Ascending aorta (tissue), 2 donors: Measurements from ENCODE around the gene ATP5PO. TPM values are rescaled to one million over a fixed set of nuclear protein-coding genes. Genes with fewer than 3 reads are reported as not detected.

ENCODE experiments used
- DNase-seq, 2 donors: peaks; one replicate each; pipeline ENCODE4 v3.0.0-alpha.2; 2019; ENCODE audit warnings: low spot score in 2 of 2
- H3K27ac ChIP-seq, 2 donors: fragments of 200-600 bp; sonication (generic); one replicate each; pipeline ENCODE4 v1.5.1; 2016 to 2017; ENCODE audit warnings: mild to moderate bottlenecking in 1 of 2
- H3K27me3 ChIP-seq: fragments of 200-600 bp; sonication (generic); one replicate; pipeline ENCODE4 v1.5.1; 2017
- H3K36me3 ChIP-seq, 2 donors: fragments of 200-600 bp; sonication (generic); one replicate each; pipeline ENCODE4 v1.5.1; 2016
- H3K4me1 ChIP-seq, 2 donors: fragments of 200-600 bp; sonication (generic); one replicate each; pipeline ENCODE4 v1.5.1; 2016 to 2017; ENCODE audit warnings: mild to moderate bottlenecking in 1 of 2
- H3K4me3 ChIP-seq, 2 donors: fragments of 200-600 bp; sonication (generic); one replicate each; pipeline ENCODE4 v1.5.1; 2016 to 2017; ENCODE audit warnings: mild to moderate bottlenecking in 1 of 2
- H3K9me3 ChIP-seq, 2 donors: fragments of 200-600 bp; sonication (generic); one replicate each; pipeline ENCODE4 v1.5.1; 2016
- CTCF ChIP-seq, 3 experiments: fragments of 200-600 bp in 2 of 3; fragments of 450-650 bp in 1 of 3; sonication (generic) in 2 of 3; IDR thresholded peaks; one replicate each; pipeline ENCODE4 v1.5.1; 2016 to 2019; ENCODE audit warnings: antibody characterized with exemption in 3 of 3, mild to moderate bottlenecking in 1 of 3, moderate library complexity in 1 of 3
- intact Hi-C: fragments of 100-400 bp; cut with DNase I; formaldehyde crosslinking; loops from one replicate; pipeline ENCODE4 v1.15.1; 2023
- total RNA-seq: library from RNA; depleted of rRNA; stranded (reverse); fragments of >200 nt; gene quantifications from one replicate; pipeline ENCODE4 v1.1.0, GENCODE V29; 2016

Gene ATP5PO
- total RNA-seq, 1 donor from 2014 or later: 62.5 TPM

DNA sequence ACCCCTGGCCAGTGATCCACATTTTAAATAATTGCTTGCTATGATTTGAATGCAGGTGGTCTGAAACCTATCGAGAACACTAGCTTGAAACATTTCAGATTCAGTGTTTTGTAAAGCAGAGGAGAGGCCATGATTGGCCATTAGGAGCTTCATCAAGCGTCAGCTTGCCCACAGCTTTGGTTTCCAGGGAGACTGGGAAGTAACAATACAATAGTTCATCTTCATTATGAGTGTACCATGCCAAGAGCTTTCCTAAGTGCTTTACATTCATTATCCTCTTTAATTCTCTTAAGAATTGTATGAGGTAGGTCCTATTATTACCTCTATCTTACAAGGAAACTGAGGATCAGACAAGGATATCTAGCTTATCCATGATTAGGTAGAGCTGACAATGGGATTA, 27.7 kb upstream of the ATP5PO start:
- Histone ChIP-seq H3K36me3 (no peaks in the 10 kb centered on the region), H3K4me1 (peaks cover 5 to 9% of the 10 kb centered on the region in 2 donors), H3K9me3 (no peaks in the 10 kb centered on the region), H3K27ac (no peak overlapping the region), H3K4me3 (no peak overlapping the region), H3K27me3 (no peaks in the 10 kb centered on the region)
- DNase-seq: no peak
- no peak for TF ChIP-seq CTCF (IDR thresholded peaks at IDR 0.05)
- intact Hi-C loops: loop anchor here (5.0 kb wide), 1 partner anchor 59 kb away; no protein-coding TSS in a partner anchor

GRCh38 chr21:33942426-33942825, 26.8 kb upstream of the ATP5PO start:
- Histone ChIP-seq H3K9me3 (no peaks in the 10 kb centered on the region), H3K4me3 (no peak overlapping the region), H3K27me3 (no peaks in the 10 kb centered on the region), H3K27ac (no peak overlapping the region), H3K36me3 (no peaks in the 10 kb centered on the region), H3K4me1 (peaks cover 3 to 4% of the 10 kb centered on the region in 2 donors)
- no peak for TF ChIP-seq CTCF (IDR thresholded peaks at IDR 0.05)
- intact Hi-C loops: loop anchor here (5.0 kb wide), 1 partner anchor 60 kb away; no protein-coding TSS in a partner anchor
- no peak for DNase-seq

DNA sequence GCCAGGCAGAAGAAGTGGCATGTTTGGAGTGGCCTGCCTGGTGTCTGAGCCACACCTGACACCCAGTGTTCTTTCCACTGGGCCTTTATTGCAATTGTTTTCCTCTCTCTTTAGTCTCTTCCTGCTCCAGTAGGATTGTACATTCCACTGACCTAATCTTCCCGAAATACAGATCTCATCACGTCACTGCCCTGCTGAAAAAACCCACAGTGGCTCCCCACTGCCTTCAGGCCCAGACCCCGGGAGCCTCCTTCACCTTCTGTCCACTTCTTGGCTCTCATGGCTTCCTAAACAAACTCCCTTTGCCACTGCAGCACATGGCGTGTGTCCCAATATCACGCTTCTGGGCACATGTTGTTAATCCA, 25.3 kb upstream of the ATP5PO start:
- Histone ChIP-seq H3K27ac (no peak overlapping the region), H3K9me3 (no peaks in the 10 kb centered on the region), H3K4me3 (no peak overlapping the region), H3K27me3 (no peaks in the 10 kb centered on the region), H3K4me1 (peaks cover 0 to 9% of the 10 kb centered on the region in 2 donors), H3K36me3 (no peaks in the 10 kb centered on the region)
- DNase-seq: no peak
- TF ChIP-seq CTCF (IDR thresholded peaks at IDR 0.05): no peak
- intact Hi-C loops: loop anchor here (5.0 kb wide), 1 partner anchor 61 kb away; no protein-coding TSS in a partner anchor

GRCh38 chr21:33940164-33940880, 24.7 kb upstream of the ATP5PO start:
- TF ChIP-seq CTCF (IDR thresholded peaks at IDR 0.05): no peak
- intact Hi-C loops: loop anchor here (5.0 kb wide), 1 partner anchor 62 kb away; no protein-coding TSS in a partner anchor
- H3K27me3 ChIP-seq: no peaks in the 10 kb centered on the region
- no peaks in the 10 kb centered on the region for H3K36me3 ChIP-seq
- DNase-seq: no peak
- no peaks in the 10 kb centered on the region for H3K9me3 ChIP-seq
- H3K4me1 ChIP-seq: peaks cover 0 to 9% of the 10 kb centered on the region in 2 donors
- H3K4me3 ChIP-seq: no peak overlapping the region
- H3K27ac ChIP-seq: no peak overlapping the region

DNA sequence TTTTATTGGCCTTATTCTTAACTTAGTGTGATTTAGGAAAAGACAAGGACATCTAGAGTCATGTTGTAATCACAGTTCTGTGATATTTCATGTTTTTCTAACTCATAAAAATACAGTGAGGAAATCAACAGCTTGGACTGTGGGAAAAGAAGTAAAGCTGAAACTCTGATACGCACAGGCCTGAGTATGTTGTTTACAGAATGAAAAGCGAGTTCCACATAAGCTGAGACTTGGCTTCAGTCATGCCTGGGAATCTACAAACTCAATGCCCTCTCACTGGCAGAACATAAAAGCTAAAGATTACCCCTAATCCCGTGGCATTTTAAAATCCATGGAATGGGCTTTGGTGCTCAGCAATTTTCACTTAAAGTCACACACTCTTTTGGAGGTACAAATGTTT, 23.6 kb upstream of the ATP5PO start:
- H3K27ac ChIP-seq: no peak overlapping the region
- no peak overlapping the region for H3K4me3 ChIP-seq
- intact Hi-C loops: loop anchor here (5.0 to 10.0 kb wide), 2 partner anchors 33 to 396 kb away; no protein-coding TSS in a partner anchor
- H3K9me3 ChIP-seq: no peaks in the 10 kb centered on the region
- no peak for TF ChIP-seq CTCF (IDR thresholded peaks at IDR 0.05)
- H3K4me1 ChIP-seq: peaks cover 0 to 9% of the 10 kb centered on the region in 2 donors
- no peaks in the 10 kb centered on the region for H3K27me3 ChIP-seq
- no peaks in the 10 kb centered on the region for H3K36me3 ChIP-seq
- DNase-seq: no peak
